B cell (primary cell): ENCODE measurements around the gene HOXA9.

Experiments used
- CTCF ChIP-seq: fragments of 200-600 bp; IDR thresholded peaks from one replicate; pipeline ENCODE4 v1.8.0; 2022; ENCODE audit warnings: antibody characterized with exemption, mild to moderate bottlenecking
- EZH2 ChIP-seq: IDR thresholded peaks from 2 replicates; pipeline ENCODE4 v1.6.1; 2012; ENCODE audit warnings: borderline replicate concordance, low read depth, mild to moderate bottlenecking, moderate library complexity, low read length; ENCODE audit not compliant: insufficient read depth, poor library complexity, severe bottlenecking

GRCh38 chr7:27148031-27148755, 17.1 kb downstream of the HOXA9 start:
- TF ChIP-seq CTCF (no peak), EZH2 (no peak)
